HG03520 (cell line): ENCODE results near the gene RAB40C.

Source experiments
- ATAC-seq: cut with Tn5 transposase; IDR thresholded peaks from one replicate; pipeline ENCODE4 v1.9.1; 2021; ENCODE audit warnings: mild to moderate bottlenecking, moderate library complexity; ENCODE audit not compliant: unreplicated experiment

Gene RAB40C

DNA sequence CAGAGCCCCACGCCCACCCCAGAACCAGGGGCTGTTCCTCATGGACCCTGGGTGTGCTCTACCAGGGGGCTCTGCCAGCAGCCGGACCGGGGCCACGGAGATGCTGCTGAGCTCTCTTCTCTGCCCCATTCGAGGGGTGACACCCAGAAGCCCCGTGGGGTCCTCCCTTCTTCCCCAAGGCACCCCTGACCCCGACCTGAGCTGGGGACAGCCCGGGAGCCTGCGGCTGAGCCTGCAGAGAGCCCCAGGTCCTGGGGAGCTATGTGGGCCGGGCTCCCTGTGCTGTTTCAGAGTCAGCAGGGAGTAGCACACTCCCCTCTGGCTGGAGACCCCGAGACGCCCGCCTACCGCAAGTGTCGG, 30.9 kb upstream of the RAB40C start:
- no peak for ATAC-seq

DNA sequence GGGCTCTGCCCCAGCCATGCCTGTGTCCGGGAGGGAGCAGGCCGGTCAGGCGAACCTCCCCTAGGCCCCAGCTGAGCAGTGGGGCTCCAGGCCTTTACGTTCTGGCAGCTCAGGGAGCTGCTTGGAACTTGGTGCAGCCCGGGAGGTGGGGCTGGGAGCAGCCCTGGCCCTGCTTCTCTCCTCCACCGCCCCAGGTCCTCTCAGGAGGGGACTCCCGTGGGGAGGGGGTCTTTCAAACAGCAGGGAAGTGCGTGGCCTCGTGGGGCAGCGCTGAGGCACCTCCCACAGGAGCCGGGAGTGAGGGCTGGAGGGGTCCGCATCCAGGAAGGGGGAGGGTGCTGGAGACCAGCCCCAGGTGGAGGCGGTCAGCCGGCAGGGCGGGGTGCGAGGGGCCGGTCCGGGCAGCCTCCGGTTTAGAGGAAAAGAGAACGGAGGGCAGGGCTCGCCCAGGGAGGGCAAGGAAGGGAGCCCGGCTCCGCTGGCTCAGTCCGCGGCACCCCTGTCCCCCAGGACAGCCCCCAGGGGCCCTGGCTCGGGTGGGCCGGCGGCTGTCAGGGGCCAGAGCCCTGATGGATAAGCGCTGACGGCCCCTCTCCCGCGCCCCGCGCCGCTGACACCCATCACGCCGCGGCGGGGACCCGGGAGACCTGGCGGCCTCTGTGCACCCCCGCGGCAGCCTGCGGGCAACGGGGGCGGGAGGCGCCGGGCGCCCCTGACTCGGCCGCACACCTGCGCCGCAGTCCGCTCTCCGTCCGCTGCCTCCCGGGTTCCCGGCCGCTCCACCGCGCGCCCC, 30.3 kb upstream of the RAB40C start:
- ATAC-seq = no peak

DNA sequence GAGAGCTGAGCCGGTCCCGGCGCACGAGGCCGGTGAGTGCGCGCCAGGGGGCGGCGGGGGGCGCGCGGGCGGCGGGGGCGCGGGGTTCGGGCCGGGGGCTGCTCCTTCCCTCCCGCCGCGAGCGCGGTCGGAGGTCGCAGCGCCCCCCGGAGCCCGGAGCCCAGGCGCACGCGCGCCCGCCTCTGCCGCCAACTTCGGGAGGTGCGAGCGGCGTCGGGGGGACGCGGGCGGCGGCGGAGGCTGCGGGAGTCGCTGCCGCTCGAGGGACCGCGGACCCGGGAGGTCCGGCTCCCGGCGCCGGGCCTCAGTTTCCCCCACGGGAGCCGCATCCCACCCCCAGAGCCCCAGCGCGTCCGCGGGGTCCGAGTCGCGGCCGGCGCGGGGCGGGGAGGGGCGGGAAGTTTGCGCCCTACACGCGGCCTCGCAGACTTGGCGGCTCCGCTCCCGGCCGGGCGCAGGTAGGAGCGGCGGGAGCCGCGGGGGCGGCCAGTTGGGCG, 29.6 kb upstream of the RAB40C start, which contains the start of gene PRR35:
Gene PRR35, plus strand, starts transcription at position 191 of the 497 bp plus-strand sequence. CDS start 2,901 bp downstream, outside the sequence.
- no peak for ATAC-seq

DNA sequence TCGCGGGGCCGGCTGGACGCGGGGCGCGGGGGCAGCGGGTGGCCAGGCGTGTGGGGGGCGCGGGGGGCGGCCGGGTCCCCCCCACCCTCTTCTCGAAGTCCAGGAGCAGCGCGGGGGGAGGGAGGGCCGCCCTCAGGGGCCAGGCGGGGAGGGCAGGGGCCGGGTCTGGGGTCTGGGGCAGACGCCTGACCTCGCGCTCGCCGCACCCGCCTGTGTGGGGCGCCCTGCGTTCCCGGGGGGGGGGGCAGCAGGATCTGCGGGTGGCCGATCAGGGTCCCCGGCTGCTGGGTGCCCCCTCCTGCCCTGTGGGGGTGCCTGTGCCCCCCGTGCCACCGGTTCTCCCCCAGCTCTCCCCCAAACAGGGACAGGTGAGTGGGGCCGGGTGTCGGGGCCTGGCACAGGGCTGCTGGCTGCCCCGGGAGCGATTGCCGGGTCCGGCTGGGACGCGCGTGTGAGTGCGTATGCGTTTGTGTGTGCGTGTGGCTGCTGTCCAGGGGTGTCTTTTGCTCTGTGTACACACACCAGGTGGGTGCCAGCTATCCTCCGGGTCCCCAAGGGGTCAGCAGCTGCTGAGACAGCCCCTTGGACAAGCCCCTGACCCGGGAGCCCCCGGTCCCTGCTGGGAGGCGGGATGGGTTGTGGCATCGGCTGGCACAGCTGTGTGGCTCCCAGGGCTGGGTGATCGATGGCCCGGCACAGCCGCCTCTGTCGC, 29.0 kb upstream of the RAB40C start:
- ATAC-seq = no peak

DNA sequence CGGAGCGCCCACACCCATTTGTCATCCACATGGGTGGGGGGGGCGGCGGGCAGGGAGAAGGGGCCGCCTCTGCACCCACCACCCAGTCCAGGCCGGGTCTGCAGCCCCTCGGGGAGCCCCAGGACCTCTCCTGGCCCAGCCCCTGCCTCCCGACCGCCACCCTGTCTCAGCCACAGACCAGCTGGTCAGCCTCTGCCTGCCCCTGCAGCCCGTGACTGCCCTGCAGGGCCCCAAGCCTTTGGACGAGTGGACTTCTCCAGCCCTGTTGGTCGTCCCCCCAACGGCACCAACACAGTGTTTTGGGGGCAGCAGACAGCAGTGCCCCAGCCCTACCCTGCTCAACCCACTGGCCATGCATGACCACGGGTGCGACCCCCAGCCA, 28.5 kb upstream of the RAB40C start:
- no peak for ATAC-seq

DNA sequence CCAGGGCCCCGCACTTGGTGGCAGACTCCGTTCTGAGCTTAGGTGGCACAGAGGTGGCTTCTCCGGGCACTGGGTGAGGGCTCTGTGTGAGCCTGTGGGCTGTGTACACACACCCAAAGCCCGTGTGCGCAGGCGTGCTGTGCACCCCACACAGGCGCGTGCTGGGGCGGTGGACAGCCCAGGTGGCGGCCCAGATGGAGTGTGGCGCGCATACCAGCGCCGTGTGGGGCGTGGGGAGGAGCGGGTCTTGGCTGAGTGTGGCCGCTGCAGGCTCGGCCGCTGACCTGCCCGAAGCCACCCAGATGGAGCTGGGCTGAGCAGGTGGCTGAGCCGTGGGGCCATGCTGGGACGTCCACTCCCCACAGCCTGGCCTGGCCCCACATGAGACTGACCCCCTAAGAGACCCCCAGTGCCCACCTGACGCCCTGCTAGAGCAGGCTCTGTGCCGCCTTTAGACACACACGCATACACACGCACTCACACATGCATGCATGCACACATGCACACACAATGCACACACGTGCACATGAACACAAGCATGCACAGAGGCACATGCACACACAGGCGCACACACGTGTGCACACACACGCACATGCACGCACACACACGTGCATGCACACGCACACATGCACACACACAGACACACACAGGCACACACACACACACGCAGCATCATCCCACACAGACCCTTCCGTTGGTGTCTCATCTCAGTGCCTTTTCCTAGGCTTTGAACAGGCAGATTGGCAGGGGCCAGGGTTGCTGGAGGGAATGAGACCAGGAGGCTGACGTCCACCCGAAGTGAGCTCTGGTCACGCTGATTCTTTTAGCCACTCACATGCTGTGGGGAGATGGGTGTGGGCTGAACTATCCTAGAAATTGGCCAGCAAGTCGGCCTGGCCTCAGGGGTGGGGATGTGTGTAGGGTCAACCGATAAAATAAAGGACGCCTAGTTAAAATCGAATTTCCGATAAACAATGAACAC, 27.6 kb upstream of the RAB40C start:
- ATAC-seq = no peak

DNA sequence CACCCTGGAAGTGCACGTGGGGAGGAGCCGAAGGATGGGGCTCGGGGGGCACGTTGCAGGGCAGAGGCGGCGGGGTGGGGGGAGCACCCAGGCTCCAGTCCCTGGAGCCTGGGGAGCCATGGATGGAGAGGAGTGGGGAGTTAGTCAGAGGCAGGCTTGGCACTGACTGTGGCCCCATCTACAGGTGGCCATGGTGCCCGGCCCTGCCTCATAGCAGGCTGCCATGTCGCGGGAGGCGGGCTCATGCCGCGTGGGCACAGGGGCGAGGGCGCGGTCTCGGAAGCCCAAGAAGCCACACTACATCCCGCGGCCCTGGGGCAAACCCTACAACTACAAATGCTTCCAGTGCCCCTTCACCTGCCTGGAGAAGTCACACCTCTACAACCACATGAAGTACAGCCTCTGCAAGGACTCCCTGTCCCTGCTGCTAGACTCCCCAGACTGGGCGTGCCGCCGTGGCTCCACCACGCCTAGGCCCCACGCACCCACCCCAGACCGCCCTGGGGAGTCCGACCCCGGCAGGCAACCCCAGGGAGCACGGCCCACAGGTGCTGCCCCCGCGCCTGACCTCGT, 26.7 kb upstream of the RAB40C start:
- no peak for ATAC-seq

DNA sequence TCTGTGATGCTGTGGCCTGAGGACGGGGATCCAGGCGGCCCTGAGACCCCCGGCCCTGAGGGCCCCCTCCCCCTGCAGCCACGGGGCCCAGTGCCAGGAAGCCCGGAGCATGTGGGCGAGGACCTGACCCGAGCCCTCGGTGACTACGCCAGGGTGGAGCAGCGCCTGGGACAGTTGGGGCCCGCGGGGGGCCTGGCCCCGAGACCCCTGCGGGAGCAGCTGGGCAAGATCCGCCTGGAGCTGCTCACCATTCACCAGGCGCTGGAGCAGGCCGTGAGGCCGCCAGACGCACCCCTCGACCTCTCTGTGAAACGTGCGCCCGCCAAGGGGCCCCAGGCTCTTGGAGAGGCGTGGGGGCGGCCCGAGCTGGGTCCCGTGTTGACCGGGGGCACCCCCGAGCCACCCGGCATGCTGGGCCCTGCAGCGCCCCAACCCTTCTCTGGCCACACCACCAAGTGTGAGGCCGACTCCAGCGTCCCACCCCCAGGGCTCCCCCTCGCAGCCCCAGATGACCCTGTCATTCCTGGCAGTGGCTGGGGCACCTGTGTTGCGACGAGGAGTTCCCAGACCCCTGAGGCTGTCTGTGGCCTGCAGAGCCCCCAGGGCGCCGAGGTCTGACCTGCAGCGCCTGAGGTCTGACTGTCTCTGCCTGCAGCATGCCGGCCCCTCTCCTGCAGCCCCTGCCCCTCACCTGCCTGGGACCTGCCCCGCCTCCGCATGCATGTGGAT, 25.0 kb upstream of the RAB40C start:
- no peak for ATAC-seq

DNA sequence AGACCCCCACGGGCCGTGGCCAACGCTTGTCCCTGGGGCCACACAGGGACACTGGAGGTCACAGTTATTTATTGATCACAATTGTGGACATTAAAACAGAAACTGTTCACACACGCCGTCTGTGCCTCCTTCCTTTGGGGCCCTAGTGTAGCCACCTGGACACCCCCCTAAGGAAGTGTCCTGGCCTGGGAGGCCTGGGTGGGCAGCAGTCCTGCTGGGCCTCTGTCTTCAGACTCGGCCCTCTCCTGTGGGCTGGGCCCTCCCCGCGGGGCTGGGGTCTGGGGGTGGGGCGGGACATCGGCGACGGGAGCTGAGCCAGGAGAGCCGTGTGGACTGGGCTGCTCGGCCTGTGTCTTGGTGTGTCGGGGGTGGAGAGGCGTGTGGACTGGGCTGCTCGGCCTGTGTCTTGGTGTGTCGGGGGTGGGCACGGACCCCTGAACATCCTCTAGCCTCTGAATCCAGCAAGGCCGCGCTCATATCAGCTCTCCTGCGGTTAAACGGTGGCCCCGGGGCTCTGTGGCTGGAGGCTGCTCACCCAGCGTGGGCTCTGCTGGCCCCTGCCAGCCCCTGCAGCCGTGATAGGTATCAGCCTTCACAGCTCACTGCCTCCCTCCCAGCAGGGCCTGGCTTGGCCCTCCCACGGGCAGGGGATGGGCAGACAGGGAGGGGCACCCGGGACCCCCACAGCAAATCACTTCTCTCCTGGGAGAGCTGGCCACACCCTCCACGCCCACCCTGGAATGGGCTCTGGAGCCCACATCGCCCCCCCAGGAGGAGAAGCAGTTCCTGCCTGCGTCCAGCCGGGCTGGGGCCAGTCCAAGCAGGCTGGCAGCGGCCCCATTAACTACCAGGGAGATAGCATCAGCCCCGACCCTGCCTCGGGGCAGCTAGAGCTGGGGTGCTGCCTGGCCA, 24.2 kb upstream of the RAB40C start:
- ATAC-seq = no peak

DNA sequence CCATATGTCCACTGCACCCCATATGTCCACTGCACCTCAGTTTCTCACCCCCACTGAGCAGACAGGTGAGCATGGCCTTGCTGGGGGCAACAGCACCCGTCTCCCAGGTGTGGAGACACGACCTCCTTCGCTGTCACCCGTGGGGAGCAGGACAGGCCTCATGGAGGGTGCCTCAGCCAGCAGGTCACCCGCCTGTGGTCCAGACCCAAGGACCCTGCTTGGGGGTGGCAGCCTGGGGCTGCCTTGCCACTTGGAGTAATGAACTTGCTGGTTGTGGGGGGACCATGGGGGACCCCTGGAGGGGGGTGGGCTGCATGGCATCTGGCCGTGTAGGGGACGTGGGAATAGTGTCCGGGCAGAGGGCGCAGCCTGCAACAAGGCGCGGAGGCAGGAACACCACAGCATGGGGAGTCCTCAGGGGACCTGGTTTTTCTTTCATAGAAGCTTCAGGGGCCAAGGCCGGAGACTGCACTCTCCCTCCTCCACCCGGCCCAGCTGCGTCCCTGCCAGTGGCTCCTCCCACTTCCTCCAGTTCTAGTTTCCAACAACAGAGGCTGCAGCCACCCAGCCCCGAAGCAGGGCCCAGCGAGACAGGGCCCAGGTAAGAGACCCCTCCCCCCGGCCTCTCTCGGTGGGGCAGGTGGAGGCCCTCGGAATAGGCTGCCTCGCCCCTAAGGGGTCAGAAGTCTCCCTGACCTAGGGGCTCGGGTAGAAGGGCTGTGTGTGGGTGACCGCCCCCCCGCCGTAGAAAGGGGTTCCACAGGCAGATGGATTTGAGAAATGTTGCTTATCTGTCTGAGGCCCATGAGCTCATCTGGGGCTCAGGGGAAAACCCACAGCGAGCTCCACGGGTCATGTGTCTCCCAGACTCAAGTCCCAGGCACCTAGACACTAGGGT, 23.1 kb upstream of the RAB40C start, which contains the start of gene NHLRC4:
Gene NHLRC4, plus strand, starts transcription at position 531 of the 898 bp plus-strand sequence. CDS start 1,043 bp downstream, outside the sequence.
- ATAC-seq = no peak

DNA sequence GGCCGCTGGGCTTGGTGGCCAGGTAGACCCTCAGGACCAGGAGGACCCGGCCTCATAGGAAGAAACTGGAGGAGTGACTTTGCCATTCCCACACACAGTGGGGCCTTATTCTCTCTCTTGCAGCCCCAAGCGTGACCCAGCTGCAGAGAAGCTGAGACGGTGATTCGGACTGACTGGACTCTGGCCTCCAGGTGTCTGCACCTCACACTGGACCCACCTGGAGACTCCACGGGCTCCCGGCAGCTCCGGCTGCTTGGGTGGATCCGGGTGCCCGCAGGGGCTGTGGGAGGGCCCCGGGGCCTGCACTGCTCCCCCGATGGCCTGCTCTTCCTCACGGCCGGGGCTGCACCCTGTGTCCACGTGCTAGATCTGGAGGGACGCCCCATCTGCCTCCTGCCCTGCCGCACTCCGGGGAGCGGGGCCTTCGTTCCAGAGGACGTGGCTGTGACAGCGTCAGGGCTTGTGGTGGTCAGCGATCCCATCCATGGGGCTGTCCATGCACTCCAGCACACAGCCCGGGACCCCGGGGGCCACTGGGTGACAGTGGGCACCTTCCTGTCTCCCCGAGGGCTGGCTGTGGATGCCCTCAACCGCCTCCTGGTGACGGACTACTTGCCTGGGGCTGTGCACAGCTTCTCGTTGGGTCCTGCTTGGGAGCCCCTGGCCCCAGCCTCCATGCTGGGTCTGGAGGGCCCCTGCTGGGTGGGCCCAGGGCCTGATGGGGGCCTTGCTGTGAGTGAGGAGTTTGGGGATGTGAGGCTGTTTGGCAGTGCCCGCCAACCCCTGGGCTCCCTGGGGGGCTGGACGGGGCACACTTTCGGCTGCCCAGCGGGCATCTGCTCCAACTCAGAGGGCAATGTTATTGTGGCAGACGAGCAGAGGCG, 22.3 kb upstream of the RAB40C start:
- ATAC-seq = no peak

DNA sequence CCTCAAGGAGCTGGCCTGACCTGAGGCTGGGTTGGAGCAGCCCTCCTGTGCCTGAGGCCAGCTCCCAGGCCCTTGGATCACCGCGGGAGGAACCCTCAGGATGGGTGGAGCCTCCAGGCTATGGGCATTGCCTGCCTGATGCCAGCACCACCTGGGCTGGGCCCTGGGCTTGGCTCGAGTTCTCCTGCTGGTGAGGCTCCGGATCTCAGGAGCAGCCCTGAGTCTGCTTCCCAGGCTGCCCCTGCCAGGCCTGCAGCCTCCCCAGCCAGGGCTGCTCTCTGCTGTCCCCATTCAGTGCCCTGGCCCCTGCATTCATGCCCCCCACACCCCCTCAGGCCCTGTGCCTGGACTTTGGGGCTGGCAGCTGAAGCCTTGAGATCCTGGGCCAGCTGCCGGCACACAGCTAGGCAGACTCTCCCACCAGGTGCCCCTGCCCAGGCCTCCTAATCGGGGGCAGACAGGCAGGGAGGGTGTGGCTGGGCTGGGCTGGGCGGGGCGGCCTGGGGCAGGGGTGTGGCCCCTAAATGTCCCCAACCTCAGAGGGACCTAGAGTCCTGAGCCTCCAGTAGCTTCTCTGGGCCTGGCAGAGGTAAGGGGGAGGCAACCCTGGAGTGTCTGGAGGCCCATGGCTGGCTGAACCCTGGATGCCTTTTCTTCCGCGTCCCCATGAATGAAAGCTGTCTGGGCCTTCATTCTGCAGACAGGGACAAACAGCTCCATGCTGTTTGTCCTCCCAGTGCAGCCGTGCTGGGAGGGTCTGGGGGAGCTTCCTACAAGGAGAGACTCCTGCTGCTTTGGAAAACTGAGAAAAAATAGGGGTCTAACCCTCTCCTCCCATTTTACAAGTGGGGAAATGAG, 21.2 kb upstream of the RAB40C start:
- no peak for ATAC-seq

DNA sequence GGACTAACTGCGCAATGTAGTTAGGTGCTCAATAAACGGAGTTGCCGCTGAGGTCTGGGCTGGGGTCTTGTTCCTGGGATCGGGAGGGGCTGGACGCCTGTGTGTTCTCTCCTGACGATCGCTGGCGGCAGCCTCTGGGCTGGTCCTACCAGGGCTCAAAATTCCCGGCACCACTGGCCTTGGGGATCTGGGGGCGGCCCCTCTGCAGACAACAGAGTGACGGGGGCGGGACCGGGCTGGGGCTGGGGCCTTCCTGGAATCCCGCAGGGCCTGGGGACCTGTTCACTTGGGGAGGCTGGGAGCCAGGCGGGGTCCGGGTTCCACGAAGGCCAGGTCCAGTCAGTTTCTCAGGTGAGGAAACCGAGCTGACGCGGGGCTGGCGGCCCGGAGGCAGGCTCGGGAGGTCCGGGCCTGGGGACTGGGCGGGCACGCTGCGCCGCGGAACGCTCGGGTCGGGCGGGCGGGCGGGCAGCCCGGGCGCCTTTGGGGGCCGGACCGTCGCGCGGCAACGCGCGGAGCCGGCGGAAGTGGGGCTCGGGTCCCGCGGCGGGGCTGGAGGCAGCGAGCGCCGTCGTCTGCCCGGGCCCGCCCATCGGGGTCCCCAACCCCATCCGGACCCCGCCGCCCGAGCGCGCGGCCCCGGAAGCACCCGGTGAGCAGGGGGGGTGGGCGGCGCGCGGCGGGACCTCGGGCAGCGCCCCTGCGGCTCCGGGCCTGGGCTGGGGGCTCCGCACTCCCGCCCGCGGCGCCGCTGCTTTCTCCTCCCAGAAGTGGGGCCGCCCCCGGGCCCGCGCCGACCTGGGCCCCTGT, 20.2 kb upstream of the RAB40C start, which contains the start of gene PIGQ:
Gene PIGQ, plus strand, starts transcription at position 524 of the 810 bp plus-strand sequence. CDS start 4,107 bp downstream, outside the sequence.
- no peak for ATAC-seq

DNA sequence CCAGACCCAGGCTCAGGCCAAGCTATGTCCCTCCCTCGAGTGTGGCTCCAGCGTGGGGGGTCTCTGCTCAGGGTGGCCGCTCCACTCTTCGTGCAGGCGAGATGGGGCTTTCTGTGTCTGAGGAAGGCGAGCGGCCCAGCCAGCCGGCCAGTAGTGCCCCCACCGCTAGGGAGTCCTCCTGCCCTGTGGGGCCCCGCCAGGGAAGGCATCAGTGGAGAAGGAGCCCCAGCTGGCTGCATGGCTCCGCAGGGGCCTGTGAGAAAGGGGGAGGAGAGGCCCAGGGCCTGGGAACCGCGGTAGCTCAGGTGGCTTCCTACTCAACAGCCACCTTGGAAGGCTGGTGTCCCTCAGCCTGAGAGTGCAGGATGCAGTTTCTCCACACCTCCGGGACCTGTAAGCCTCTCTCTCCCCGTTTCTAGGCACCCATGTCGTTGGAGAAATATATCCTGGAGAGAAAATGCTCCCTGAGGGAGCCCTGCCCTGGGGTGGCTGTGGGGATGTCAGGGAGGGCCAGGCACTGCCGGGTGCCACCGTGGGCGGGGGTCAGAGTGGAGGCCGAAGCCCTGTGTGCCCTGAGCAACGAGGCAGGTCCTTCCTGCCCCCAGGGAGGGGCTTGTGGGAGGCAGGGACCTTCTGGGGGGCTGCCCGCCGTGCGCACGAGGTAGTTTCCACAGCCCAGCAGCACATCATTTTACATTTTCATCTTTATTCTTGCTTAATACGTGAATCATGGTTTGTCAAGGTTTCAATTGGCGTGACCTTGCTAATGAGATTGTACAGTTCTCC, 16.8 kb upstream of the RAB40C start:
- no peak for ATAC-seq
